OCI-LY7 (cell line): ENCODE results near the gene MAPK8IP3. TPM values are rescaled to one million over a fixed set of nuclear protein-coding genes. Genes with fewer than 3 reads are reported as not detected.
A peak's percentile ranks its signal among the peaks of the same experiment; 100 is the strongest.

ENCODE experiments used
- BruUV-seq: library from RNA; stranded (reverse); fragments of 400-500 nt; replicated peaks from 2 replicates; lab custom pipeline; 2021; lab: Mats Ljungman, UMichigan
- CTCF ChIA-PET: fragments of 300-600 bp; sonication (Branson Sonifier 250); formaldehyde crosslinking; loops from one replicate; lab custom pipeline; 2022; ENCODE audit warnings: antibody characterized with exemption; ENCODE audit not compliant: unreplicated experiment; lab: Charles Lee
- POLR2A ChIA-PET: fragments of 300-600 bp; sonication (Branson Sonifier 250); formaldehyde crosslinking; loops from one replicate; lab custom pipeline; 2022; ENCODE audit warnings: antibody characterized with exemption; lab: Charles Lee
- DNase-seq: peaks from one replicate; pipeline ENCODE4 v3.0.0-alpha.2; 2015; ENCODE audit warnings: low spot score
- H2AFZ ChIP-seq: fragments of 200-600 bp; sonication (generic), shearing (Covaris generic); 2 replicates; pipeline ENCODE4 v1.6.1; 2014; ENCODE audit warnings: mild to moderate bottlenecking, antibody characterized with exemption, low read length, moderate library complexity
- H3K27ac ChIP-seq: fragments of 200-600 bp; sonication (generic); 2 replicates; pipeline ENCODE4 v1.5.1; 2014; ENCODE audit warnings: mixed run types, low read depth, mild to moderate bottlenecking, moderate library complexity, low read length, inconsistent platforms; ENCODE audit not compliant: poor library complexity, severe bottlenecking
- H3K36me3 ChIP-seq: fragments of 200-600 bp; sonication (generic); 2 replicates; pipeline ENCODE4 v1.6.1; 2014; ENCODE audit warnings: mild to moderate bottlenecking, antibody characterized with exemption, low read length, moderate library complexity, mixed read lengths; ENCODE audit not compliant: insufficient read depth
- H3K4me1 ChIP-seq: fragments of 200-600 bp; sonication (generic); 2 replicates; pipeline ENCODE4 v1.5.1; 2014; ENCODE audit warnings: mild to moderate bottlenecking, low read length; ENCODE audit not compliant: insufficient read depth, poor library complexity, severe bottlenecking
- H3K4me2 ChIP-seq: fragments of 200-600 bp; sonication (generic); 2 replicates; pipeline ENCODE4 v1.6.1; 2014; ENCODE audit warnings: mild to moderate bottlenecking, low read length
- H3K4me3 ChIP-seq: fragments of 200-600 bp; sonication (generic); 2 replicates; pipeline ENCODE4 v1.5.1; 2014; ENCODE audit warnings: mild to moderate bottlenecking, low read depth, low read length; ENCODE audit not compliant: poor library complexity, severe bottlenecking
- H3K79me2 ChIP-seq: fragments of 200-600 bp; sonication (generic); 2 replicates; pipeline ENCODE4 v1.6.1; 2016; ENCODE audit warnings: low read depth, mild to moderate bottlenecking, low read length, moderate library complexity, mixed read lengths; ENCODE audit not compliant: insufficient read depth
- H3K9me2 ChIP-seq: fragments of 200-600 bp; sonication (generic); 2 replicates; pipeline ENCODE4 v1.6.1; 2016; ENCODE audit warnings: mild to moderate bottlenecking, low read length, mixed read lengths; ENCODE audit not compliant: insufficient read depth
- H3K9me3 ChIP-seq: fragments of 200-600 bp; sonication (generic); 2 replicates; pipeline ENCODE4 v1.6.1; 2014; ENCODE audit warnings: mild to moderate bottlenecking, mixed run types, low read length, mixed read lengths
- H4K20me1 ChIP-seq: fragments of 200-600 bp; sonication (generic); 2 replicates; pipeline ENCODE4 v1.6.1; 2014; ENCODE audit warnings: mild to moderate bottlenecking, antibody characterized with exemption, low read length, moderate library complexity, mixed read lengths; ENCODE audit not compliant: insufficient read depth
- CTCF ChIP-seq: fragments of 200-600 bp; sonication (generic); conservative IDR thresholded peaks from 2 replicates; pipeline ENCODE4 v1.5.1; 2014; ENCODE audit warnings: mild to moderate bottlenecking, antibody characterized with exemption, low read length, moderate library complexity, mixed read lengths
- EZH2phosphoT487 ChIP-seq: fragments of 200-600 bp; sonication (generic); IDR thresholded peaks from 2 replicates; pipeline ENCODE4 v1.6.1; 2018; ENCODE audit warnings: low read depth, borderline replicate concordance, mild to moderate bottlenecking, mixed run types, antibody characterized with exemption, low read length, moderate library complexity, mixed read lengths
- intact Hi-C: fragments of 100-400 bp; cut with micrococcal nuclease; formaldehyde crosslinking; loops from one replicate; pipeline ENCODE4 v1.10.0; 2022; ENCODE audit not compliant: unreplicated experiment
- total RNA-seq, 2 experiments: library from RNA; depleted of rRNA in 1 of 2; stranded (reverse); fragments of >200 nt in 1 of 2; shearing (Covaris generic) in 1 of 2; gene quantifications; 2 replicates each; pipeline ENCODE4 v1.2.3, GENCODE V29; 2014 to 2022

The MAPK8IP3 gene
- total RNA-seq, 2 experiments from 2014 or later, result 114 to 130 TPM

GRCh38 chr16:1779741-1780676 lies 74.0 kb downstream of the MAPK8IP3 start:
- intact Hi-C loops, result loop anchor here (5.0 kb wide), 2 partner anchors 47 to 162 kb away; partner anchors contain the start of genes FAHD1, HAGH and MSRB1
- Histone ChIP-seq H3K4me1 (peaks cover 15% of the 10 kb centered on the region), H3K79me2 (peaks cover 17% of the 10 kb centered on the region), H4K20me1 (no peaks in the 10 kb centered on the region; the same call in 1 of the 2 replicates), H3K27ac (no peak overlapping the region), H3K4me3 (no peak overlapping the region), H3K4me2 (no peak overlapping the region), H2AFZ (no peak overlapping the region), H3K9me2 (no peaks in the 10 kb centered on the region), H3K36me3 (peaks cover 53% of the 10 kb centered on the region), H3K9me3 (no peaks in the 10 kb centered on the region)
- ChIA-PET CTCF (no interaction called here), POLR2A (no interaction called here)
- BruUV-seq, result TSS peak; percentile 71
- DNase-seq, result no peak
- no peak for TF ChIP-seq CTCF
- no peak for TF ChIP-seq EZH2phosphoT487

GRCh38 chr16:1780677-1781072 lies 74.7 kb downstream of the MAPK8IP3 start:
- intact Hi-C loops, result loop anchor here (5.0 kb wide), 2 partner anchors 47 to 162 kb away; partner anchors contain the start of genes FAHD1, HAGH and MSRB1
- H3K9me2 ChIP-seq, result no peaks in the 10 kb centered on the region
- no peak for TF ChIP-seq CTCF
- no peak for TF ChIP-seq EZH2phosphoT487
- no peaks in the 10 kb centered on the region for H3K9me3 ChIP-seq
- DNase-seq, result no peak
- peaks cover 49% of the 10 kb centered on the region for H3K36me3 ChIP-seq
- peak overlapping the region; percentile 82; the same call in 1 of the 2 replicates for H3K4me2 ChIP-seq
- no peak overlapping the region for H3K4me3 ChIP-seq
- no peak overlapping the region for H2AFZ ChIP-seq
- no peaks in the 10 kb centered on the region; the same call in 1 of the 2 replicates for H4K20me1 ChIP-seq
- BruUV-seq, result no TSS peak
- H3K4me1 ChIP-seq, result peaks cover 13% of the 10 kb centered on the region
- no peak overlapping the region for H3K27ac ChIP-seq
- ChIA-PET POLR2A (no interaction called here), CTCF (no interaction called here)
- H3K79me2 ChIP-seq, result peaks cover 22% of the 10 kb centered on the region
